Measurements from ENCODE around the gene TRPM2.

The TRPM2 gene

GRCh38 chr21:44445145-44445812, 91.9 kb downstream of the TRPM2 start:
- TF ChIP-seq CTCF (IDR thresholded peaks at IDR 0.05; ENCODE audit: low read depth, low read length, missing control alignments) = no peak
- in situ Hi-C loops (cut with HindIII; ENCODE audit: low sequenced_read_pairs) = no loop called here
- no peak for DNase-seq (ENCODE audit: low read depth)
- H3K4me3 ChIP-seq (ENCODE audit: low read depth, low read length) = no peak overlapping the region

- no peak overlapping the region for H3K4me3 ChIP-seq (ENCODE audit: low read depth, low read length)
- DNase-seq (ENCODE audit: low read depth) = no peak
- no peak for TF ChIP-seq CTCF (IDR thresholded peaks at IDR 0.05; ENCODE audit: low read depth, low read length, missing control alignments)
- in situ Hi-C loops (cut with HindIII; ENCODE audit: low sequenced_read_pairs) = no loop called here
Measured at GRCh38 chr21:44448651-44449131, 95.3 kb downstream of the TRPM2 start.

GRCh38 chr21:44449473-44450363, 96.3 kb downstream of the TRPM2 start:
- in situ Hi-C loops (cut with HindIII; ENCODE audit: low sequenced_read_pairs) = no loop called here
- TF ChIP-seq CTCF (IDR thresholded peaks at IDR 0.05; ENCODE audit: low read depth, low read length, missing control alignments) = no peak
- H3K4me3 ChIP-seq (ENCODE audit: low read depth, low read length) = no peak overlapping the region
- no peak for DNase-seq (ENCODE audit: low read depth)

GRCh38 chr21:44450402-44450801, 97.0 kb downstream of the TRPM2 start:
- no peak for TF ChIP-seq CTCF (IDR thresholded peaks at IDR 0.05; ENCODE audit: low read depth, low read length, missing control alignments)
- no peak for DNase-seq (ENCODE audit: low read depth)
- in situ Hi-C loops (cut with HindIII; ENCODE audit: low sequenced_read_pairs) = no loop called here
- H3K4me3 ChIP-seq (ENCODE audit: low read depth, low read length) = no peak overlapping the region

- no peak for DNase-seq (ENCODE audit: low read depth)
- in situ Hi-C loops (cut with HindIII; ENCODE audit: low sequenced_read_pairs) = no loop called here
- H3K4me3 ChIP-seq (ENCODE audit: low read depth, low read length) = no peak overlapping the region
- TF ChIP-seq CTCF (IDR thresholded peaks at IDR 0.05; ENCODE audit: low read depth, low read length, missing control alignments) = no peak
Measured at GRCh38 chr21:44450999-44451398, 97.6 kb downstream of the TRPM2 start.

GRCh38 chr21:44453120-44453519, 99.7 kb downstream of the TRPM2 start:
- TF ChIP-seq CTCF (IDR thresholded peaks at IDR 0.05; ENCODE audit: low read depth, low read length, missing control alignments) = no peak
- in situ Hi-C loops (cut with HindIII; ENCODE audit: low sequenced_read_pairs) = no loop called here
- DNase-seq (ENCODE audit: low read depth) = no peak
- no peak overlapping the region for H3K4me3 ChIP-seq (ENCODE audit: low read depth, low read length)

Data from astrocyte of the cerebellum (primary cell).